Forelimb muscle (tissue), 1 donor: Measurements from ENCODE around the gene SORBS2. TPM values are rescaled to one million over a fixed set of nuclear protein-coding genes. Genes with fewer than 3 reads are reported as not detected.
"Not testable (repeated sequence)": the region's sequence is repeated elsewhere in the genome, so short reads cannot be mapped to it uniquely, and the experiment has no call there.

ENCODE experiments used
- DNase-seq: peaks from one replicate; pipeline ENCODE4 v3.0.0-alpha.2; 2013; ENCODE audit warnings: low read depth
- polyA plus RNA-seq: library from polyadenylated mRNA; unstranded; fragments of 120-200 nt; gene quantifications from one replicate; pipeline ENCODE4 v1.2.1, GENCODE V29; 2013; ENCODE audit not compliant: insufficient read length

Gene SORBS2
- polyA plus RNA-seq, 1 donor, result 21.3 TPM

- no peak for DNase-seq
These were observed 251.7 kb downstream of the SORBS2 start for GRCh38 chr4:185560316-185560715.

- no peak for DNase-seq
These were observed 252.1 kb downstream of the SORBS2 start for GRCh38 chr4:185559915-185560281.

GRCh38 chr4:185559251-185559914 lies 252.6 kb downstream of the SORBS2 start:
- not testable (repeated sequence) for DNase-seq

- no peak for DNase-seq
These were observed 257.4 kb downstream of the SORBS2 start for GRCh38 chr4:185554365-185555126.

GRCh38 chr4:185552254-185552653 lies 259.7 kb downstream of the SORBS2 start:
- DNase-seq, result no peak

GRCh38 chr4:185550933-185551332 lies 261.1 kb downstream of the SORBS2 start:
- DNase-seq, result no peak

- DNase-seq, result no peak
These were observed 262.8 kb downstream of the SORBS2 start for GRCh38 chr4:185549095-185549639.

GRCh38 chr4:185548587-185548986 lies 263.4 kb downstream of the SORBS2 start:
- DNase-seq, result no peak

- DNase-seq, result no peak
These were observed 265.7 kb downstream of the SORBS2 start for GRCh38 chr4:185546335-185546734.

- no peak for DNase-seq
These were observed 269.2 kb downstream of the SORBS2 start for GRCh38 chr4:185542626-185543315.

GRCh38 chr4:185541251-185541727 lies 270.7 kb downstream of the SORBS2 start:
- DNase-seq, result no peak

GRCh38 chr4:185540487-185541120 lies 271.4 kb downstream of the SORBS2 start:
- DNase-seq, result no peak

- no peak for DNase-seq
These were observed 272.0 kb downstream of the SORBS2 start for GRCh38 chr4:185540040-185540439.

- no peak for DNase-seq
These were observed 273.2 kb downstream of the SORBS2 start for GRCh38 chr4:185538806-185539205.

GRCh38 chr4:185536411-185536709 lies 275.6 kb downstream of the SORBS2 start:
- no peak for DNase-seq

GRCh38 chr4:185535612-185536410 lies 276.2 kb downstream of the SORBS2 start:
- DNase-seq, result no peak
